IMR-90 (cell line): ENCODE data around the gene SNX15.

Experiments
- BHLHE40 ChIP-seq: fragments of 150-350 bp; IDR thresholded peaks from 2 replicates; pipeline ENCODE4 v1.6.1; 2016; ENCODE audit warnings: mild to moderate bottlenecking, low read depth, low read length
- CEBPB ChIP-seq: IDR thresholded peaks from 2 replicates; pipeline ENCODE4 v1.6.1; 2012; ENCODE audit warnings: low read depth, low read length, improper control_type of control experiment
- CHD1 ChIP-seq: IDR thresholded peaks from 2 replicates; pipeline ENCODE4 v1.6.1; 2012; ENCODE audit warnings: low read depth, low read length, improper control_type of control experiment
- CTCF ChIP-seq: conservative IDR thresholded peaks from 2 replicates; pipeline ENCODE4 v1.5.1; 2012; ENCODE audit warnings: mild to moderate bottlenecking, low read depth, low read length, improper control_type of control experiment
- FOS ChIP-seq: fragments of 150-350 bp; IDR thresholded peaks from 2 replicates; pipeline ENCODE4 v1.6.1; 2016; ENCODE audit warnings: low read depth, low read length
- MAFK ChIP-seq: IDR thresholded peaks from 2 replicates; pipeline ENCODE4 v1.6.1; 2012; ENCODE audit warnings: low read depth, low read length, improper control_type of control experiment
- MAZ ChIP-seq: IDR thresholded peaks from 2 replicates; pipeline ENCODE4 v1.6.1; 2012; ENCODE audit warnings: low read depth, mild to moderate bottlenecking, low read length, improper control_type of control experiment, moderate library complexity, borderline replicate concordance
- MXI1 ChIP-seq: IDR thresholded peaks from 2 replicates; pipeline ENCODE4 v1.6.1; 2012; ENCODE audit warnings: low read depth, mild to moderate bottlenecking, low read length, moderate library complexity, borderline replicate concordance
- POLR2A ChIP-seq: IDR thresholded peaks from 2 replicates; pipeline ENCODE4 v1.6.1; 2012; ENCODE audit warnings: mild to moderate bottlenecking, low read depth, low read length
- RAD21 ChIP-seq: IDR thresholded peaks from 2 replicates; pipeline ENCODE4 v1.6.1; 2012; ENCODE audit warnings: low read length, improper control_type of control experiment
- RFX5 ChIP-seq: IDR thresholded peaks from 2 replicates; pipeline ENCODE4 v1.8.0; 2012; ENCODE audit warnings: low read depth, mild to moderate bottlenecking, low read length, moderate library complexity
- SMC3 ChIP-seq: fragments of 150-350 bp; IDR thresholded peaks from 2 replicates; pipeline ENCODE4 v1.6.1; 2016; ENCODE audit warnings: low read depth, mild to moderate bottlenecking, antibody characterized with exemption, low read length, moderate library complexity
- USF2 ChIP-seq: fragments of 150-350 bp; IDR thresholded peaks from 2 replicates; pipeline ENCODE4 v1.6.1; 2017; ENCODE audit warnings: mild to moderate bottlenecking, antibody characterized with exemption, low read length, low read depth
- TF ChIP-seq, protein P1 (sequence below): fragments of 150-350 bp; IDR thresholded peaks from 2 replicates; pipeline ENCODE4 v1.6.1; 2016; ENCODE audit warnings: low read depth, mild to moderate bottlenecking, low read length, moderate library complexity, borderline replicate concordance

GRCh38 chr11:65035579-65035978, 8.3 kb downstream of the SNX15 start:
- no peak for TF ChIP-seq RFX5
- no peak for TF ChIP-seq SMC3
- no peak for TF ChIP-seq CTCF
- no peak for TF ChIP-seq MAFK
- no peak for TF ChIP-seq POLR2A
- TF ChIP-seq CHD1: no peak
- TF ChIP-seq CEBPB: no peak
- no peak for TF ChIP-seq USF2
- TF ChIP-seq BHLHE40: no peak
- no peak for TF ChIP-seq MXI1
- TF ChIP-seq FOS: no peak
- no peak for TF ChIP-seq MAZ
- TF ChIP-seq RAD21: no peak
- TF ChIP-seq, protein P1, sequence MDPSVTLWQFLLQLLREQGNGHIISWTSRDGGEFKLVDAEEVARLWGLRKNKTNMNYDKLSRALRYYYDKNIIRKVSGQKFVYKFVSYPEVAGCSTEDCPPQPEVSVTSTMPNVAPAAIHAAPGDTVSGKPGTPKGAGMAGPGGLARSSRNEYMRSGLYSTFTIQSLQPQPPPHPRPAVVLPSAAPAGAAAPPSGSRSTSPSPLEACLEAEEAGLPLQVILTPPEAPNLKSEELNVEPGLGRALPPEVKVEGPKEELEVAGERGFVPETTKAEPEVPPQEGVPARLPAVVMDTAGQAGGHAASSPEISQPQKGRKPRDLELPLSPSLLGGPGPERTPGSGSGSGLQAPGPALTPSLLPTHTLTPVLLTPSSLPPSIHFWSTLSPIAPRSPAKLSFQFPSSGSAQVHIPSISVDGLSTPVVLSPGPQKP: no peak
